Measurements from ENCODE around the gene OR2K2. TPM values are rescaled to one million over a fixed set of nuclear protein-coding genes. Genes with fewer than 3 reads are reported as not detected.
"Not testable (repeated sequence)": the region's sequence is repeated elsewhere in the genome, so short reads cannot be mapped to it uniquely, and the experiment has no call there.

Gene OR2K2
- total RNA-seq, 2 experiments from 2014 or later = not detected

GRCh38 chr9:111282845-111283244, 47.2 kb downstream of the OR2K2 start:
- Mint-ChIP-seq H3K27me3 (no peaks in the 10 kb centered on the region), H3K27ac (no peak overlapping the region), H3K4me1 (no peaks in the 10 kb centered on the region), H3K36me3 (ENCODE audit: low read depth) (no peaks in the 10 kb centered on the region), H3K4me3 (no peak overlapping the region), H3K9me3 (no peaks in the 10 kb centered on the region)
- no peak for DNase-seq
- CTCF ChIA-PET = no interaction called here
- POLR2A ChIA-PET = no interaction called here

- CTCF ChIA-PET = interaction anchor here (0.7 kb wide), 1 partner anchor 75 kb away, joined by 4 read pairs; no protein-coding TSS in a partner anchor
- H3K9me3 Mint-ChIP-seq; DNase-seq; H3K27ac Mint-ChIP-seq; POLR2A ChIA-PET; H3K4me3 Mint-ChIP-seq; H3K27me3 Mint-ChIP-seq; H3K4me1 Mint-ChIP-seq; H3K36me3 Mint-ChIP-seq (ENCODE audit: low read depth): not testable (repeated sequence)
These were observed 49.2 kb downstream of the OR2K2 start for GRCh38 chr9:111280795-111281194.

Other genes starting within 250 kb of the OR2K2 start
- 10 to 100 TPM; 66.0 to 68.1 TPM for gene ECPAS, start 154.2 kb upstream of the OR2K2 start, total RNA-seq
- 1 to 10 TPM; 5.9 to 6.0 TPM for gene ZNF483, start 195.0 kb upstream of the OR2K2 start, total RNA-seq